ENCODE measurements around the gene LAP3. TPM values are rescaled to one million over a fixed set of nuclear protein-coding genes. Genes with fewer than 3 reads are reported as not detected.

Gene LAP3
- 33.5 to 48.4 TPM (median 34.7 TPM) in 5 replicates for total RNA-seq (2022; extraction: Qiagen RNA extraction)

GRCh38 chr4:17576932-17577664, at the start of gene LAP3:
Gene LAP3 (plus strand): TSS chr4:17577198. CDS start chr4:17577466, 268 bp downstream.

GRCh38 chr4:17614416-17615299, 37.7 kb downstream of the LAP3 start, which contains the start of gene MED28:
Gene MED28 (plus strand): TSS chr4:17614641. CDS start chr4:17614655, 14 bp downstream.

Other genes with a start within 250 kb of the LAP3 start
- gene QDPR, start 65.1 kb upstream of the LAP3 start, total RNA-seq (2022; extraction: Qiagen RNA extraction) = 46.0 to 53.3 TPM (median 48.2 TPM) in 5 replicates
- not detected in 5 replicates for gene CLRN2, start 62.0 kb upstream of the LAP3 start, total RNA-seq (2022; extraction: Qiagen RNA extraction)
- 26.7 to 38.0 TPM (median 33.3 TPM) in 5 replicates for gene MED28, start 37.4 kb downstream of the LAP3 start, total RNA-seq (2022; extraction: Qiagen RNA extraction)
- gene FAM184B, start 204.4 kb downstream of the LAP3 start, total RNA-seq (2022; extraction: Qiagen RNA extraction) = 0.02 to 0.05 TPM (median 0.02 TPM) in 5 replicates
- 4.0 to 9.2 TPM (median 7.1 TPM) in 5 replicates for gene DCAF16, start 233.6 kb downstream of the LAP3 start, total RNA-seq (2022; extraction: Qiagen RNA extraction)
- gene NCAPG, start 233.8 kb downstream of the LAP3 start, total RNA-seq (2022; extraction: Qiagen RNA extraction) = 22.3 to 29.6 TPM (median 27.4 TPM) in 5 replicates

All from A549 treated with Hydrocortisone at 1 μM for 4 hours (cell line).